ENCODE measurements around the gene BRK1. TPM values are rescaled to one million over a fixed set of nuclear protein-coding genes. Genes with fewer than 3 reads are reported as not detected.
"Not testable (repeated sequence)": the region's sequence is repeated elsewhere in the genome, so short reads cannot be mapped to it uniquely, and the experiment has no call there.

BRK1 gene
- 211 and 283 TPM in 2 replicates for polyA plus RNA-seq (2012; rRNA removed)
- 280 and 306 TPM in 2 replicates for polyA plus RNA-seq (2012; cell fraction: cytosol; rRNA removed)
- 28.1 and 50.2 TPM in 2 replicates for polyA plus RNA-seq (2012; cell fraction: nucleus; rRNA removed)

GRCh38 chr3:10115326-10116137, at the start of gene BRK1:
Gene BRK1, plus strand, starts transcription at chr3:10115675. Its CDS starts 27 bp downstream, at chr3:10115702.
- H3K4me2 ChIP-seq, result peak within 1 kb of the TSS; percentile 80
- WGBS (ENCODE audit: low lambda C conversion rate), result 3% methylated on average over 34 of the region's 54 CpGs
- peak within 1 kb of the TSS; percentile 75 for H3K9ac ChIP-seq
- H2AFZ ChIP-seq (ENCODE audit: low read depth), result peak within 1 kb of the TSS; percentile 94
- TF ChIP-seq CTCF (IDR thresholded peaks at IDR 0.05) (no peak), TAF1 (IDR thresholded peaks at IDR 0.05; ENCODE audit: borderline replicate concordance, low read depth, low read length) (peak; percentile 78; the same call in 1 of the 2 replicates), MXI1 (IDR thresholded peaks at IDR 0.05; ENCODE audit: low read depth, low read length) (peak; percentile 94), MAX (IDR thresholded peaks at IDR 0.05; ENCODE audit: low read depth) (peak; percentile 91), NRF1 (IDR thresholded peaks at IDR 0.05; ENCODE audit: low read depth, low read length) (peak; percentile 92), YY1 (IDR thresholded peaks at IDR 0.05; ENCODE audit: low read depth) (peak; percentile 88), PBX3 (IDR thresholded peaks at IDR 0.05) (no peak), MEF2A (IDR thresholded peaks at IDR 0.05; ENCODE audit: borderline replicate concordance, low read depth) (no peak), EP300 (IDR thresholded peaks at IDR 0.05; ENCODE audit: borderline replicate concordance in 1 of 2, low read depth in 1 of 2, low read length in 1 of 2) (no peak), CHD2 (IDR thresholded peaks at IDR 0.05; ENCODE audit: low read length, partially characterized antibody) (peak; percentile 69), RXRA (IDR thresholded peaks at IDR 0.05; ENCODE audit: borderline replicate concordance, low read depth) (no peak), USF1 (IDR thresholded peaks at IDR 0.05; ENCODE audit: borderline replicate concordance, low read depth) (no peak), ZBTB33 (IDR thresholded peaks at IDR 0.05; ENCODE audit: borderline replicate concordance, low read depth) (0 out of 2 replicates have a peak, but pooled peaks have one; percentile 13), FOSL2 (IDR thresholded peaks at IDR 0.05; ENCODE audit: borderline replicate concordance, low read depth) (no peak), GABPA (IDR thresholded peaks at IDR 0.05; ENCODE audit: low read depth) (peak; percentile 14), RFX5 (IDR thresholded peaks at IDR 0.05; ENCODE audit: low read length) (no peak), RCOR1 (IDR thresholded peaks at IDR 0.05; ENCODE audit: low read length) (peak; percentile 54; the same call in 1 of the 2 replicates), POLR2AphosphoS5 (IDR thresholded peaks at IDR 0.05; ENCODE audit: low read depth, low read length) (peak; percentile 97), SIN3A (IDR thresholded peaks at IDR 0.05; ENCODE audit: borderline replicate concordance, low read depth, low read length) (peak; percentile 52; the same call in 1 of the 2 replicates), FOXM1 (IDR thresholded peaks at IDR 0.05; ENCODE audit: low read depth) (no peak), SMC3 (IDR thresholded peaks at IDR 0.05; ENCODE audit: low read depth, low read length) (no peak)
- ChIA-PET CTCF (interaction anchor here (0.6 to 1.1 kb wide), 2 partner anchors 14 to 26 kb away, joined by 3 read pairs; partner anchors contain the start of gene VHL), POLR2A (interaction anchor here (0.5 to 0.8 kb wide), 3 partner anchors 9 to 182 kb away, joined by 3 read pairs; partner anchors contain the start of genes CRELD1 and VHL)
- peaks cover 50% of the 10 kb centered on the region for H3K79me2 ChIP-seq (ENCODE audit: insufficient read depth)
- H3F3A ChIP-seq (replicated peaks; ENCODE audit: insufficient read depth), result no peaks in the 10 kb centered on the region
- H3K4me3 ChIP-seq (ENCODE audit: low read depth in 2 of 2, low read length in 1 of 2), result peak within 1 kb of the TSS; percentile 72 to 73
- DNase-seq, result peak; percentile 98
- peaks cover 7 to 10% of the 10 kb centered on the region in 2 experiments; a peak in 3 of 4 replicates for H3K4me1 ChIP-seq (ENCODE audit: control insufficient read depth in 1 of 2, insufficient read depth in 2 of 2, low read depth in 1 of 2, low read length in 1 of 2)
- H3K27me3 ChIP-seq (ENCODE audit: insufficient read depth), result no peaks in the 10 kb centered on the region
- peak within 1 kb of the TSS; percentile 78 to 88 for H3K27ac ChIP-seq (ENCODE audit: low read depth in 2 of 2, low read length in 1 of 2)
- no peaks in the 10 kb centered on the region for H3K9me3 ChIP-seq
- H4K20me1 ChIP-seq (ENCODE audit: insufficient read depth), result peaks cover 29% of the 10 kb centered on the region
- H3K36me3 ChIP-seq (replicated peaks in 1 of 2; ENCODE audit: control insufficient read depth in 1 of 2, insufficient read depth in 2 of 2, low read length in 1 of 2), result peaks cover 3 to 8% of the 10 kb centered on the region in 2 experiments
- no peaks in the 10 kb centered on the region for H3K9me2 ChIP-seq

- H3K4me1 ChIP-seq (ENCODE audit: control insufficient read depth in 1 of 2, insufficient read depth in 2 of 2, low read depth in 1 of 2, low read length in 1 of 2); H3K79me2 ChIP-seq (ENCODE audit: insufficient read depth); H3K9me2 ChIP-seq; H2AFZ ChIP-seq (ENCODE audit: low read depth); DNase-seq; H4K20me1 ChIP-seq (ENCODE audit: insufficient read depth); H3K27ac ChIP-seq (ENCODE audit: low read depth in 2 of 2, low read length in 1 of 2); H3K27me3 ChIP-seq (ENCODE audit: insufficient read depth); H3F3A ChIP-seq (replicated peaks; ENCODE audit: insufficient read depth); H3K9ac ChIP-seq; H3K4me3 ChIP-seq (ENCODE audit: low read depth in 2 of 2, low read length in 1 of 2); POLR2A ChIA-PET; H3K4me2 ChIP-seq; CTCF ChIA-PET: not testable (repeated sequence)
- Histone ChIP-seq H3K36me3 (replicated peaks in 1 of 2; ENCODE audit: control insufficient read depth in 1 of 2, insufficient read depth in 2 of 2, low read length in 1 of 2) (peaks cover 10 to 32% of the 10 kb centered on the region in 2 experiments), H3K9me3 (peaks cover 11% of the 10 kb centered on the region; the same call in 1 of the 2 replicates)
- WGBS (ENCODE audit: low lambda C conversion rate), result no CpG with 5 or more reads among the region's 33 CpGs
Observed at GRCh38 chr3:10070077-10070476, 45.4 kb upstream of the BRK1 start.
